Measurements from ENCODE around the gene EPC2.
"Not testable (repeated sequence)": the region's sequence is repeated elsewhere in the genome, so short reads cannot be mapped to it uniquely, and the experiment has no call there.

The EPC2 gene

GRCh38 chr2:148667113-148667836 is 22.7 kb downstream of the EPC2 start:
- peaks cover 0 to 13% (median 5%) of the 10 kb centered on the region in 4 experiments for H3K4me1 ChIP-seq (ENCODE audit: control extremely low read depth in 1 of 4, control insufficient read depth in 4 of 4, insufficient read depth in 4 of 4, low read length in 3 of 4)
- POLR2A ChIA-PET = no interaction called here
- no peaks in the 10 kb centered on the region for H3K36me3 ChIP-seq (ENCODE audit: control insufficient read depth in 4 of 4, insufficient read depth in 4 of 4, low read length in 3 of 4)
- 47% methylated on average over 3 of the region's 4 CpGs for WGBS (ENCODE audit: insufficient coverage)
- peak overlapping the region in 1 of 7 experiments; percentile 12 for H3K4me3 ChIP-seq (ENCODE audit: control insufficient read depth in 1 of 7, extremely low read depth in 1 of 7, insufficient read depth in 4 of 7, low read depth in 2 of 7, low read length in 6 of 7)
- CTCF ChIA-PET = no interaction called here
- H3K9me3 ChIP-seq (ENCODE audit: control extremely low read depth in 1 of 5, control insufficient read depth in 4 of 5, insufficient read depth in 2 of 5, low read depth in 1 of 5, low read length in 4 of 5) = no peaks in the 10 kb centered on the region
- peak in 1 of 3 donors; percentile 56 for DNase-seq
- no peaks in the 10 kb centered on the region for H3K27me3 ChIP-seq (replicated peaks in 2 of 5; ENCODE audit: control insufficient read depth in 4 of 5, insufficient read depth in 5 of 5, low read length in 4 of 5)
- H3K27ac ChIP-seq (ENCODE audit: insufficient read depth in 1 of 2, low read depth in 1 of 2, low read length in 2 of 2, poor library complexity in 1 of 2, severe bottlenecking in 2 of 2) = peak overlapping the region in 1 of 2 experiments; percentile 16

DNA sequence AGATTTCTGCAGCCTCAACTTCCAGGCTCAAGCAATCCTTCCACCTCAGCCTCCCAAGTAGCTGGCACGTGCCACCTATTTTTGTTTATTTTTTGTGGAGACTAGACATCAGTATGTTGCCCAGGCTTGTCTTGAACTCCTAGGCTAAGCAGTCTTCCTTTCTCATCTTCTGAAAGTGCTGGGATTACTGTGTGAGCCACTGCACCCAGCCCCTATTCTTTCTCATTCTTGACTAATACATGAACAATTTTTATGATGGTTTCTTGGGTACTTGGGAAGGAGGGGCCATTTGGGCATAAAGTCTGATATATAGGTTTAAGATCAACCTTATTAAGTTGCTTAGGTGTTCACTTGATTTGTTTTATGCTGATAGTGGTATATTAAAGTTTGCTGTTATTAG is 26.2 kb downstream of the EPC2 start:
- Histone ChIP-seq H3K27ac (ENCODE audit: insufficient read depth in 1 of 2, low read depth in 1 of 2, low read length in 2 of 2, poor library complexity in 1 of 2, severe bottlenecking in 2 of 2) (no peak overlapping the region), H3K36me3 (ENCODE audit: control insufficient read depth in 4 of 4, insufficient read depth in 4 of 4, low read length in 3 of 4) (no peaks in the 10 kb centered on the region), H3K4me3 (ENCODE audit: control insufficient read depth in 1 of 7, extremely low read depth in 1 of 7, insufficient read depth in 4 of 7, low read depth in 2 of 7, low read length in 6 of 7) (no peak overlapping the region), H3K9me3 (ENCODE audit: control extremely low read depth in 1 of 5, control insufficient read depth in 4 of 5, insufficient read depth in 2 of 5, low read depth in 1 of 5, low read length in 4 of 5) (no peaks in the 10 kb centered on the region), H3K4me1 (ENCODE audit: control extremely low read depth in 1 of 4, control insufficient read depth in 4 of 4, insufficient read depth in 4 of 4, low read length in 3 of 4) (peaks cover 0 to 13% (median 5%) of the 10 kb centered on the region in 4 experiments), H3K27me3 (replicated peaks in 2 of 5; ENCODE audit: control insufficient read depth in 4 of 5, insufficient read depth in 5 of 5, low read length in 4 of 5) (no peaks in the 10 kb centered on the region)
- CTCF ChIA-PET = interaction anchor here (0.6 kb wide), 1 partner anchor 680 kb away, joined by 3 read pairs; no protein-coding TSS in a partner anchor
- 86% methylated on average over 1 of the region's 1 CpG for WGBS (ENCODE audit: insufficient coverage)
- no peak for DNase-seq
- POLR2A ChIA-PET = interaction anchor here (0.6 kb wide), 1 partner anchor 778 kb away, joined by 3 read pairs; no protein-coding TSS in a partner anchor

GRCh38 chr2:148674063-148675020 is 29.8 kb downstream of the EPC2 start:
- H3K36me3 ChIP-seq (ENCODE audit: control insufficient read depth in 4 of 4, insufficient read depth in 4 of 4, low read length in 3 of 4) = peaks cover 0 to 3% (median under 1%) of the 10 kb centered on the region in 4 experiments
- DNase-seq = peak; percentile 26 to 50 (median 48)
- H3K9me3 ChIP-seq (ENCODE audit: control extremely low read depth in 1 of 5, control insufficient read depth in 4 of 5, insufficient read depth in 2 of 5, low read depth in 1 of 5, low read length in 4 of 5) = no peaks in the 10 kb centered on the region
- no peak overlapping the region for H3K27ac ChIP-seq (ENCODE audit: insufficient read depth in 1 of 2, low read depth in 1 of 2, low read length in 2 of 2, poor library complexity in 1 of 2, severe bottlenecking in 2 of 2)
- no peak overlapping the region for H3K4me3 ChIP-seq (ENCODE audit: control insufficient read depth in 1 of 7, extremely low read depth in 1 of 7, insufficient read depth in 4 of 7, low read depth in 2 of 7, low read length in 6 of 7)
- ChIA-PET POLR2A (no interaction called here), CTCF (interaction anchor here (0.8 to 2.0 kb wide), 5 partner anchors 11 to 16 kb away, joined by 3 to 6 read pairs (median 4); no protein-coding TSS in a partner anchor)
- 100% methylated on average over 1 of the region's 2 CpGs for WGBS (ENCODE audit: insufficient coverage)
- H3K27me3 ChIP-seq (replicated peaks in 2 of 5; ENCODE audit: control insufficient read depth in 4 of 5, insufficient read depth in 5 of 5, low read length in 4 of 5) = no peaks in the 10 kb centered on the region
- no peaks in the 10 kb centered on the region for H3K4me1 ChIP-seq (ENCODE audit: control extremely low read depth in 1 of 4, control insufficient read depth in 4 of 4, insufficient read depth in 4 of 4, low read length in 3 of 4)

DNA sequence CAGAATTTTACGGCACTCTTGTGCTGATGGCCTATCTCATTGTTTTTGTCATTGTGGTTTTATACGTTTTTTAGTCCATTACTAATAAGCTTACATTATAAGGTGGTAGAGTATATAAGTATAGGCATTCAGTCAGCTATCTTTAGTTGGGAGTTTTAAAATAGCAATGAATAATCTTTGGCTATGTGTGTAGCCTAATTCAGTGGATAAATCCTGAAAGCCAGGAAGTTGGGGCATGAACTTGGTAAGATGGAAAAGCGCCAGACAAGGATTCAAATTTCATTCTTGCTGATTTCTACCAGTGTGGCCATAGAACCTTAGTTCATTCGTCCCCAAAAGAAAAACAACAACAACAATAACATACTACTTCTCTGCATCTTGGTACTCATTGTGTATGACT is 31.2 kb downstream of the EPC2 start:
- ChIA-PET CTCF (interaction anchor here (1.0 to 2.0 kb wide), 3 partner anchors 12 to 18 kb away, joined by 4 to 6 read pairs (median 5); no protein-coding TSS in a partner anchor), POLR2A (interaction anchor here (0.6 kb wide), 1 partner anchor 14 kb away, joined by 4 read pairs; no protein-coding TSS in a partner anchor)
- Histone ChIP-seq H3K9me3 (ENCODE audit: control extremely low read depth in 1 of 5, control insufficient read depth in 4 of 5, insufficient read depth in 2 of 5, low read depth in 1 of 5, low read length in 4 of 5) (no peaks in the 10 kb centered on the region), H3K36me3 (ENCODE audit: control insufficient read depth in 4 of 4, insufficient read depth in 4 of 4, low read length in 3 of 4) (peaks cover 0 to 3% (median under 1%) of the 10 kb centered on the region in 4 experiments), H3K27me3 (replicated peaks in 2 of 5; ENCODE audit: control insufficient read depth in 4 of 5, insufficient read depth in 5 of 5, low read length in 4 of 5) (no peaks in the 10 kb centered on the region), H3K27ac (ENCODE audit: insufficient read depth in 1 of 2, low read depth in 1 of 2, low read length in 2 of 2, poor library complexity in 1 of 2, severe bottlenecking in 2 of 2) (no peak overlapping the region), H3K4me1 (ENCODE audit: control extremely low read depth in 1 of 4, control insufficient read depth in 4 of 4, insufficient read depth in 4 of 4, low read length in 3 of 4) (peaks cover 0 to 2% (median 0%) of the 10 kb centered on the region in 4 experiments), H3K4me3 (ENCODE audit: control insufficient read depth in 1 of 7, extremely low read depth in 1 of 7, insufficient read depth in 4 of 7, low read depth in 2 of 7, low read length in 6 of 7) (no peak overlapping the region)
- WGBS (ENCODE audit: insufficient coverage) = no CpG with 5 or more reads among the region's 4 CpGs
- no peak for DNase-seq

GRCh38 chr2:148678302-148679179 is 34.0 kb downstream of the EPC2 start:
- POLR2A ChIA-PET; H3K36me3 ChIP-seq (ENCODE audit: control insufficient read depth in 4 of 4, insufficient read depth in 4 of 4, low read length in 3 of 4); H3K27ac ChIP-seq (ENCODE audit: insufficient read depth in 1 of 2, low read depth in 1 of 2, low read length in 2 of 2, poor library complexity in 1 of 2, severe bottlenecking in 2 of 2); DNase-seq; H3K4me1 ChIP-seq (ENCODE audit: control extremely low read depth in 1 of 4, control insufficient read depth in 4 of 4, insufficient read depth in 4 of 4, low read length in 3 of 4); H3K4me3 ChIP-seq (ENCODE audit: control insufficient read depth in 1 of 7, extremely low read depth in 1 of 7, insufficient read depth in 4 of 7, low read depth in 2 of 7, low read length in 6 of 7); H3K9me3 ChIP-seq (ENCODE audit: control extremely low read depth in 1 of 5, control insufficient read depth in 4 of 5, insufficient read depth in 2 of 5, low read depth in 1 of 5, low read length in 4 of 5); H3K27me3 ChIP-seq (replicated peaks in 2 of 5; ENCODE audit: control insufficient read depth in 4 of 5, insufficient read depth in 5 of 5, low read length in 4 of 5): not testable (repeated sequence)
- CTCF ChIA-PET = interaction anchor here (0.8 kb wide), 1 partner anchor 8 kb away, joined by 3 read pairs; no protein-coding TSS in a partner anchor
- 92% methylated on average over 18 of the region's 31 CpGs for WGBS (ENCODE audit: insufficient coverage)

- H3K4me1 ChIP-seq (ENCODE audit: control extremely low read depth in 1 of 4, control insufficient read depth in 4 of 4, insufficient read depth in 4 of 4, low read length in 3 of 4) = peaks cover 0 to 2% (median 0%) of the 10 kb centered on the region in 4 experiments
- H3K27ac ChIP-seq (ENCODE audit: insufficient read depth in 1 of 2, low read depth in 1 of 2, low read length in 2 of 2, poor library complexity in 1 of 2, severe bottlenecking in 2 of 2) = no peak overlapping the region
- no peaks in the 10 kb centered on the region for H3K9me3 ChIP-seq (ENCODE audit: control extremely low read depth in 1 of 5, control insufficient read depth in 4 of 5, insufficient read depth in 2 of 5, low read depth in 1 of 5, low read length in 4 of 5)
- POLR2A ChIA-PET = interaction anchor here (1.2 kb wide), 1 partner anchor 33 kb away, joined by 5 read pairs; no protein-coding TSS in a partner anchor
- WGBS (ENCODE audit: insufficient coverage) = 93% methylated on average over 3 of the region's 3 CpGs
- CTCF ChIA-PET = interaction anchor here (0.7 to 1.2 kb wide), 2 partner anchors 11 to 20 kb away, joined by 3 to 5 read pairs; no protein-coding TSS in a partner anchor
- H3K36me3 ChIP-seq (ENCODE audit: control insufficient read depth in 4 of 4, insufficient read depth in 4 of 4, low read length in 3 of 4) = peaks cover 0 to 3% (median 2%) of the 10 kb centered on the region in 4 experiments
- no peak for DNase-seq
- H3K4me3 ChIP-seq (ENCODE audit: control insufficient read depth in 1 of 7, extremely low read depth in 1 of 7, insufficient read depth in 4 of 7, low read depth in 2 of 7, low read length in 6 of 7) = no peak overlapping the region
- no peaks in the 10 kb centered on the region for H3K27me3 ChIP-seq (replicated peaks in 2 of 5; ENCODE audit: control insufficient read depth in 4 of 5, insufficient read depth in 5 of 5, low read length in 4 of 5)
Measured at GRCh38 chr2:148680462-148680861, 35.9 kb downstream of the EPC2 start.

Data from common myeloid progenitor, CD34-positive (primary cell).